Measurements from ENCODE around the gene DENND2C.
"Not testable (repeated sequence)": the region's sequence is repeated elsewhere in the genome, so short reads cannot be mapped to it uniquely, and the experiment has no call there.

Gene DENND2C

DNA sequence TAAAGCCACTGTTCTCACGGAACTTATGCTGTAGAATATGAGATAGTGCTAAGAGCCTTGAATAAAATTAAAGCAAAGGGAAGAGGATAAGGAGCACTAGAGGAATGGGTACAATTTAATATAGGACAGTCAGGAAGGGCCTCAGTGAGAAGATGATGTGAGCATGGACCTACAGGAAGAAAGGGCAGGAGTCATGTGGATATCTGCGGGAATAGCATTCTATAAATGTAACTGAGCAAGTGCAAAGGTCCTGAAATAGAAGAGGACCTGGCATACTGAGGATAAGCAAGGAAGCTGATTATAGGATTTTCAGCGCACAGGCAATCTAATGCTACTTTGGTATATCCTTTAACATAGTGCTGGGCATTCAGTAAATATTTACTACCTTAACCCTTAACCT, 75.8 kb downstream of the DENND2C start:
- Mint-ChIP-seq H3K4me1 (ENCODE audit: low read depth) (no peaks in the 10 kb centered on the region), H3K4me3 (no peak overlapping the region), H3K27ac (no peak overlapping the region), H3K9me3 (no peaks in the 10 kb centered on the region), H3K27me3 (peaks cover 10% of the 10 kb centered on the region), H3K36me3 (ENCODE audit: low read depth) (no peaks in the 10 kb centered on the region)
- no peak for DNase-seq

DNA sequence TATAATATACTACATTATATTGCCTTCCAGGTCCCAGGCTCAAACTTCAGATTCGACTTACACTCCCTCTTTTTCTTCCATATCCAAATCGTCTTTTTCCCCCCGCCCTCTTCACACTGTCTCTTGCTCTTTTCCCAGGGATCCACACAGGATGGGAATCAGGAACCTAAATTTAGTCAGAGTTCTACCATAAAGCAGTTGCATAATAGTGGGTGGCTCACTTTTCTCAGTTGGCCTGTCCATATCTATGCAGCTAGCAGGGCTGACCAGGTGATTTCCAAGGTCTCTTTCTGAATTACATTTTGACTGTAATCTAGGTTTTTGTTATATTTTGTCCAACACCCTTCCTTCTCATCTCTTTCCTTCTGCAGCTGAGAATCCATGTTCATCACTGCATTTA, 80.7 kb downstream of the DENND2C start:
- no peaks in the 10 kb centered on the region for H3K4me1 Mint-ChIP-seq (ENCODE audit: low read depth)
- DNase-seq = no peak
- no peaks in the 10 kb centered on the region for H3K36me3 Mint-ChIP-seq (ENCODE audit: low read depth)
- H3K27ac Mint-ChIP-seq = no peak overlapping the region
- peaks cover 4% of the 10 kb centered on the region for H3K27me3 Mint-ChIP-seq
- no peak overlapping the region for H3K4me3 Mint-ChIP-seq
- H3K9me3 Mint-ChIP-seq = no peaks in the 10 kb centered on the region

DNA sequence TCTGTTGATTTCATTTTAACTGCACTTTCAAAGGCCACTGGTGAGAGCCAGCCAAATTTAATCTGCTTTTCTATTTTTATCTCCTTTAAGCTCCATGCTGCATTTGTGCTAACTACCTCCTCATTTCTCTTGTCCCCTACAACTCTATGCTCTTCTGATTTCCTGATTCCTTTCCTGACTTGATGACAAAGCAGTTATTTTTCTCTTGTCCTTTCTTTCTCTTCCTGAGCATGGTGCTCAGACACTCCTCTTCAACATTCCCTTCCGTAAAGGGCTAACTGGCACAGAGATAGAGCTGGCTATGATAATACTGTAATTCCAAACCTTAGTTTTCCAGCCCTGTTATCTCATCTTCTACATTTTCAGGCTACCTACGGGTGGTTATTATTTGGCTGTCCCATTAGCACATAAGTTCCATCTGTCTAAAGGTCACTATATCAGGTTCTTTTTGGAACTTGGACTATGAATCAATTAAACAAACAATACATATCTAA, 81.6 kb downstream of the DENND2C start:
- peaks cover 4% of the 10 kb centered on the region for H3K27me3 Mint-ChIP-seq
- H3K4me1 Mint-ChIP-seq (ENCODE audit: low read depth) = peaks cover 2% of the 10 kb centered on the region
- H3K36me3 Mint-ChIP-seq (ENCODE audit: low read depth) = no peaks in the 10 kb centered on the region
- DNase-seq = no peak
- no peak overlapping the region for H3K4me3 Mint-ChIP-seq
- H3K27ac Mint-ChIP-seq = no peak overlapping the region
- H3K9me3 Mint-ChIP-seq = no peaks in the 10 kb centered on the region

DNA sequence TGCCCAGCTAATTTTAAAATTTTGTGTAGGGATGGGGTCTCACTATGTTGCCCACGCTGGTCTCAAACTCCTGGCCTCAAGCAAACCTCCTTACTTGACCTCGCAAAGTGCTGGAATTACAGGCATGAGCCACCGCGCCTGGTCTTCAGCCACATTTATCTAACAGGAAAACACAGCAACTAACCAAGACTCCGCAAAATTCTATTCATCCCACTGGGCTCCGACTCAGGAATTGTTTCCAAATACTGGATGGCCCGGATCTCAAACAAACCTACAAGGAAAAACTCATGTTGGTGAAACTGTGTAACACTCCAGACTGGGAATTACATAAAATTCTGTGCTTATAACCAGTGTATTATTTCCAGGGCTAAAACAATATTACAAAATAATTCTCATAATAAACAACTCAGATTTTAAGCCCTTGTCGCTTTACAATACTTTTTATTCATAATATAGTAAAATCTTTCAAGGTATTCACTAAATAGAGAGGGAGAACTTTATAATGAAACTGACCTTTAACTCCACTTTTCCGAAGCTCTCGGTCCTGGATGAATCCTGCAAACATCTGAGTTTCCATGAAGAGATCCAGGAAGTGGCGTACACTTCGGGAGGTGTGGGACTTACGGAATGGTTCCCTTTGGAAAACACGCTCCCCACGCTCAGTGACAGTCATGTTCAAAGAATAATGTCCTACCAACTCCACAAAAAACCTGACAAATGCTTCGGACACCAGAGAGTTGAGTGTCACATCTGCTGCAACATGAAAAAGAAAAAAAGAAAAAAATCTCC, 82.5 kb downstream of the DENND2C start:
- H3K27me3 Mint-ChIP-seq = peaks cover 4% of the 10 kb centered on the region
- no peak overlapping the region for H3K27ac Mint-ChIP-seq
- H3K4me1 Mint-ChIP-seq (ENCODE audit: low read depth) = peaks cover 2% of the 10 kb centered on the region
- H3K36me3 Mint-ChIP-seq (ENCODE audit: low read depth) = no peaks in the 10 kb centered on the region
- DNase-seq = no peak
- H3K9me3 Mint-ChIP-seq = no peaks in the 10 kb centered on the region
- H3K4me3 Mint-ChIP-seq = no peak overlapping the region

DNA sequence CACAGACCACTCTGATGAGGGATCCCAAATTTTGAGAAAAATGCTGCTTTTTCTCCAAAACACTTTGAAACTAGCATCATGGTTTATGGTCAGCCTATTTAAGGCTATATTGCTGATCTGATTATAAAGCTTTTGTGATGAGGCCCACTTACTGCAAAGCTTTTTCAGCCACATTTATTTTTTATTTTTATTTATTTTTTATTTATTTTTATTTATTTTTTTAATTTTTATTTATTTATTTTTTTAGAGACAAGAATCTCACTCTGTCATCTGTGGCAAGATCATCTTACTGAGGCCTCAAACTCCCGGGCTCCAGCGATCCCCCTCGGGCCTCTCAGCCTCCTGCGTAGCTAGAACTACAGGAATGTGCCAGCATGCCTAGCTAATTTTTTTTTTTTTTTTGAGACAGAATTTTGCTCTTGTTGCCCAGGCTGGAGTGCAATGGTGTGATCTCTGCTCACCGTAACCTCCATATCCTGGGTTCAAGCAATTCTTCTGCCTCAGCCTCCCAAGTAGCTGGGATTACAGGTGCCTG, 83.3 kb downstream of the DENND2C start:
- peaks cover 11% of the 10 kb centered on the region for H3K4me1 Mint-ChIP-seq (ENCODE audit: low read depth)
- H3K27me3 Mint-ChIP-seq = peaks cover 4% of the 10 kb centered on the region
- H3K4me3 Mint-ChIP-seq = no peak overlapping the region
- H3K36me3 Mint-ChIP-seq (ENCODE audit: low read depth) = peaks cover 4% of the 10 kb centered on the region
- DNase-seq = no peak
- no peak overlapping the region for H3K27ac Mint-ChIP-seq
- H3K9me3 Mint-ChIP-seq = no peaks in the 10 kb centered on the region

DNA sequence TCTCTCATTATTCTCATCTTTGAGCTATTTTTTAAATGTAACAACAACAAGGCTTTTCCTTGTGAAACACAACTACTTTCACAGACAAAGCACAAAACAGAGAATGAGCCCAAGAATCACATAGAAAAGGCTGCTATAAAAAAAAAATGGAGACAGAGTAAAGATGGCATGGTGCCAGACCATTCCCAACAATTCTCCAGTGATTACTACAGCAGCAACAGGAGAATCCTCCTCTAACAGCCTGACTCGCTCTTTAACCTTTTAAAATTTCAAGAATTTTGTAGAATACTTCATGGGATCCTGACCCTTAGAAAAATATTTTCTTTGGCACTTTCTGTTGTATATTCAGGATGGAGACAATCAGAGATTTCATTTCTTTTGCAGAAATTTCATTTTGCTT, 84.6 kb downstream of the DENND2C start:
- Mint-ChIP-seq H3K36me3 (ENCODE audit: low read depth) (peaks cover 10% of the 10 kb centered on the region), H3K9me3 (no peaks in the 10 kb centered on the region), H3K27me3 (no peaks in the 10 kb centered on the region), H3K27ac (no peak overlapping the region), H3K4me1 (ENCODE audit: low read depth) (peaks cover 14% of the 10 kb centered on the region), H3K4me3 (no peak overlapping the region)
- DNase-seq = no peak

DNA sequence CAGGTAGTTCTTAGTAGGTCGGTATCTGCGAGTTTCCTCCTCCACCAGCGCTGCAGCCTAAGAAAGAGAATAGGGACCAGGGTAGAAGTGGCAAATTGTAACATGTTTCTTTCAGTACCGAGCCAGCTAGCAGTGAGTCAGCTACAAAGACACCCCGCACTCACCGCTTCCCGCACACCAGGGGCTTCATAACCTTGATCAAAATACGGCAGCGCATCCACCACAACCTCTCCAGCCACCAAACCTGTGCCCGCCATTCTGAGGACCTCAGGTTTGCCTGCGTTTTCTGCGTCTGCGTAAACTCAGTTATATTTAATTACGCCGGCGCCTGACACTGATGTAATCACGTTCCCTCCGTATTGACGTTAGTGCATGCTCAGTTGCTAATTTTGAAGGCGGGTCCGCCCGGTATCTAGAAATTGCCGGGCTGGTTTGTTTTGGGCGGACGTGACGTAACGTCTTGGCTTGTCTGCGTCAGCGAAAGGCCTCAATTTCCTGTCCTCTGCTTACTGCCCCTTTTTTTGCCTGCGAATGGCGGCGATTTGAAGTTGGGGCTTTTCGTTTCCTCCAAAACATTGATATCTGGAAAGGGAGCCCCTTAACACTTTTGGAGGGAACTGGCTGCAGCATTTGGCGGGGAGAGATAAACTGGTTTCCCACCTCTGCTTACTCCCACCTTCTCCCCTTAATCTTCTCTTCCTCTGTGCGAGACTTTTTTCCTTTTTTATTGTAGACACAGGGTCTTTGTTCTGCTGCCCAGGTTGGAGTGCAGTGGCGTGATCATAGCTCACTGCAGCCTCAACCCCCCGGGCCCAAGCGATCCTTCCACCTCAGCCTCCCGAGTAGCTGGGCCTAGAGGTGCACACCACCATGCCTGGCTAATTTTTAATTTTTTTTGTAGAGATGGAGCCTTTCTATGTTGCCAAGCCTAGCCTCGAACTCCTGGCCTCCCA, 88.2 kb downstream of the DENND2C start, which contains the start of gene BCAS2:
TSS of gene BCAS2 (minus strand) at position 281 of the 953 bp plus-strand sequence. CDS start at position 257, 24 bp downstream.
- peak within 1 kb of the TSS; percentile 99 for H3K27ac Mint-ChIP-seq
- DNase-seq = peak; percentile 92
- H3K4me1 Mint-ChIP-seq (ENCODE audit: low read depth) = peaks cover 35% of the 10 kb centered on the region
- H3K36me3 Mint-ChIP-seq (ENCODE audit: low read depth) = peaks cover 40% of the 10 kb centered on the region
- peak within 1 kb of the TSS; percentile 98 for H3K4me3 Mint-ChIP-seq
- no peaks in the 10 kb centered on the region for H3K9me3 Mint-ChIP-seq
- no peaks in the 10 kb centered on the region for H3K27me3 Mint-ChIP-seq

DNA sequence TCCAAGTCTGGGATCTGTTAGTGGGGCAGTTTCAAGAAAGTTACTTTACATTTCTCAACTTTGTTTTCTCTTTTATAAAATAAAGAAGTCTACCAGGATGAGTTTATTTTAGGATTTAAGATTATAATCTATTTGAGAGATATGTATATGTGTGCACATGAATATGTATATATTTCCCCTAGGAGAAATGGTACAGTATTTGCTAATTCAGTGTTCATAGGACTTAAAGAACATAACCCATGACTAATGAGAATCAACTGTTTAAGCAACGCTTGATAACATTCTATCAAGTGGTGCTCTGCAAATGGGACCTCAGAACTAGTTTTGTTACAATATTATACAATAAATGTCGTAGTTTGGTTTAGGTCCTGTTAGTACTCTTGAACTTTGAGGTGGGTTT, 95.5 kb downstream of the DENND2C start:
- Mint-ChIP-seq H3K9me3 (no peaks in the 10 kb centered on the region), H3K27ac (no peak overlapping the region), H3K36me3 (ENCODE audit: low read depth) (peaks cover 90% of the 10 kb centered on the region), H3K4me3 (no peak overlapping the region), H3K27me3 (no peaks in the 10 kb centered on the region), H3K4me1 (ENCODE audit: low read depth) (peaks cover 19% of the 10 kb centered on the region)
- no peak for DNase-seq

DNA sequence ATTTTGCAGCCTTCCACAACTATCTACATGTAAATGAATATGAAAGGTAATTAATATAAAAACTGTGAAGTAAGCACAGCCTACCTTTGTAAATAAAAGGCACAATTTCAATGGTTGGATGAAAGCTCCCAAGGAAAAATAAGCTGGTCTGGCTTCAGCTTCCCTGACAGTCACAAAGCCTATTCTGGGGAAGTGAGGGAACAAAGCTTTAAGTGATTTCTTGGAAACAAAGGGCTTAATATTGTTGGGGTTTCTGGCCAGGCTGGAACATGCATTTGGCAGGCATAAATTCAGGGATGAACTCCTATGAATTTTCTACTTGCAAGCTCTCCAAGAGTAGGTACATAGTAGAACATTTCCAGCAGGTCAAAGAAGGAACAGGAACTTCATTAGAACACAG, 105.7 kb downstream of the DENND2C start:
- no peaks in the 10 kb centered on the region for H3K4me1 Mint-ChIP-seq (ENCODE audit: low read depth)
- DNase-seq = no peak
- H3K9me3 Mint-ChIP-seq = peaks cover 2% of the 10 kb centered on the region
- H3K36me3 Mint-ChIP-seq (ENCODE audit: low read depth) = peaks cover 59% of the 10 kb centered on the region
- no peak overlapping the region for H3K4me3 Mint-ChIP-seq
- no peak overlapping the region for H3K27ac Mint-ChIP-seq
- H3K27me3 Mint-ChIP-seq = no peaks in the 10 kb centered on the region

DNA sequence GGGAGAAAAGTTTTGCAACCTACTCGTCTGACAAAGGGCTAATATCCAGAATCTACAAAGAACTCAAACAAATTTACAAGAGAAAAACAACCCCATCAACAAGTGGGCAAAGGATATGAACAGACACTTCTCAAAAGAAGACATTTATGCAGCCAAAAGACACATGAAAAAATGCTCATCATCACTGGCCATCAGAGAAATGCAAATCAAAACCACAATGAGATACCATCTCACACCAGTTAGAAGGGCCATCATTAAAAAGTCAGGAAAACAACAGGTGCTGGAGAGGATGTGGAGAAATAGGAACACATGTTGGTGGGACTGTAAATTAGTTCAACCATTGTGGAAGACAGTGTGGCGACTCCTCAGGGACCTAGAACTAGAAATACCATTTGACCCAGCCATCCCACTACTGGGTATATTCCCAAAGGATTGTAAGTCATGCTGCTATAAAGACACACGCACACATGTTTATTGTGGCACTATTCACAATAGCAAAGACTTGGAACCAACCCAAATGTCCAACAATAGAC, 106.8 kb downstream of the DENND2C start:
- H3K9me3 Mint-ChIP-seq; DNase-seq; H3K27ac Mint-ChIP-seq; H3K27me3 Mint-ChIP-seq; H3K4me3 Mint-ChIP-seq; H3K4me1 Mint-ChIP-seq (ENCODE audit: low read depth): not testable (repeated sequence)
- peaks cover 48% of the 10 kb centered on the region for H3K36me3 Mint-ChIP-seq (ENCODE audit: low read depth)

DNA sequence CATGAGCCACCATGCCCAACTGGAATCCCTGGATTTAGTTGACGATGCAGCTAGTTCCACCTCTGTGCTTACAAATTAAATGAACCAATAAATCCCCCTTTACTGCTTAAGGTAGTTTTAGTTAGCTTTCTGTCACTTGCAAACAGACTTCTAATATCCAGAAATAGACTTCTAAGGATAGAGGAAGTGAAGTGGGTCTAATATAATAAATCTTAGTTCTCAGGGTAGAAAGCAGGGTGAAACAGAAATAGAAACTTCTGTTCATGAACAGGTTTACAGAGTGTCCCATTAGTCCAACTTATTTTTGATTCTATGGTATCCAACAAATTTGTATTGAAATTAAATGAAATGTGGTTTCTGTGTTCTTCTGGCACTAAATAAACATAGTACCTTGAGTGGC, 108.5 kb downstream of the DENND2C start:
- Mint-ChIP-seq H3K4me3 (no peak overlapping the region), H3K9me3 (no peaks in the 10 kb centered on the region), H3K27me3 (no peaks in the 10 kb centered on the region), H3K27ac (no peak overlapping the region), H3K36me3 (ENCODE audit: low read depth) (peaks cover 32% of the 10 kb centered on the region), H3K4me1 (ENCODE audit: low read depth) (no peaks in the 10 kb centered on the region)
- DNase-seq = no peak

DNA sequence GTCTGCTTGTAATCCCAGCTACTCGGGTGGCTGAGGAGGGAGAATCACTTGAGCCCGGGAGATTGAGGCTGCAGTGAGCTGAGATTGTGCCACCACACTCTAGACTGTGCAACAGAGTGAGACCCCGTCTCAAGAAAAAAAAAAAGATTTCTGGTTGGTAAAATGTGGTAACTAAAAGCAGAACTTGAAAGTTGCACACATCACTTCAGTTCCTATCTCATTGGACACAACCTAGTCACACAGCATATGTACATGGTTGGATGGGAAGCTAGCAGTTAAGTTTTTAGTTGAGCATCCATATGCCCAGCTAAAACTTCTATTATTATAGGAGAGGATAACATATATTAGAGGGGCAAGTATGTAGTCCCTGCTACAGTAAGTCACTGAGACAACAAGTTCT, 110.5 kb downstream of the DENND2C start:
- Mint-ChIP-seq H3K27me3 (no peaks in the 10 kb centered on the region), H3K27ac (no peak overlapping the region), H3K36me3 (ENCODE audit: low read depth) (peaks cover 12% of the 10 kb centered on the region), H3K4me1 (ENCODE audit: low read depth) (no peaks in the 10 kb centered on the region), H3K4me3 (no peak overlapping the region), H3K9me3 (no peaks in the 10 kb centered on the region)
- no peak for DNase-seq

DNA sequence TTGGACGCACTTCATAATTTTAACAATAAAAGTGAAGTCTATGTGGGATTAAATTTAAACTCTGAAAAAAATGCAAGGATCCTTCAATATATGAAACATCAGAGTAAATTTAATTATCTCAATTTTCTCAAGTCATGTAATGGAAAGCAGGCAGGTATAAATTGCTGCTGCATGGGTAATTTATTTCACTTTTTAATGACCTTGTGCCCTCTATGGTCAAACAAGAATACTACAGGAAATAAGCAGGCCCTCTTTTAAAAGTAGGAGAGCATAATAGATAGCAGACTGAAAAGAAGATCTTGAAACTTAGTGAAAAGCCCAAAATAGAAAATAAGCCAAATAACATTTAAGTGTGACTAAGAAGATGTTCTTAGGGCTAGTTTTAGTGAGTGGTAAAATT, 111.3 kb downstream of the DENND2C start:
- H3K4me3 Mint-ChIP-seq = no peak overlapping the region
- H3K27me3 Mint-ChIP-seq = no peaks in the 10 kb centered on the region
- H3K27ac Mint-ChIP-seq = no peak overlapping the region
- H3K4me1 Mint-ChIP-seq (ENCODE audit: low read depth) = no peaks in the 10 kb centered on the region
- peaks cover 6% of the 10 kb centered on the region for H3K36me3 Mint-ChIP-seq (ENCODE audit: low read depth)
- H3K9me3 Mint-ChIP-seq = no peaks in the 10 kb centered on the region
- no peak for DNase-seq

DNA sequence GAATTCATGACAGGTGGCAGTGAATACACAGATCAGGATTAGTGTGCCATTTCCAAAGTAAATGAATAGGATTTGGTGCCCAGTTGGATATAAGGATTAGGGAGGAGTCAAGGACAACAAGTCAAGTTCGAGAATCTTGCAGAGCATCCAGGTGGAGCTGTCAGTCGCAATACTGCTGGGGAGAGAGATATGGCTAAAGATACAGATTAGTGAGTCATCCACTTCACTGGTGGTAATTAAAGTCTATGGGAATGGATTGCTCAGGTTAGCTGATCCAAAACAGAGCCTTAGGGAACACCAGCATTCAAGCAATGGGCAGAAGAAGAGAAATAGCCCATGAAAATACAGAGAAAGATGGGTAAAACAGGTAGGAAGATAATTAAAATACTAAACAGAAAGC, 115.3 kb downstream of the DENND2C start:
- Mint-ChIP-seq H3K4me3 (no peak overlapping the region), H3K27me3 (no peaks in the 10 kb centered on the region), H3K9me3 (no peaks in the 10 kb centered on the region), H3K4me1 (ENCODE audit: low read depth) (no peaks in the 10 kb centered on the region), H3K36me3 (ENCODE audit: low read depth) (no peaks in the 10 kb centered on the region), H3K27ac (no peak overlapping the region)
- DNase-seq = no peak

All from activated T-cell treated with anti-CD3 and anti-CD28 coated beads, Interleukin-2, amount 50 U/mL, for 24 hours (primary cell).